Common myeloid progenitor, CD34-positive (primary cell): ENCODE data around the gene ADRM1.

Experiments
- CTCF ChIA-PET: fragments of 350-600 bp; sonication (Branson Sonifier 250); formaldehyde crosslinking; loops from one replicate; lab custom pipeline; 2021; ENCODE audit warnings: antibody characterized with exemption; lab: Charles Lee
- POLR2A ChIA-PET: fragments of 350-600 bp; sonication (Branson Sonifier 250); formaldehyde crosslinking; loops from one replicate; lab custom pipeline; 2021; ENCODE audit warnings: antibody characterized with exemption; lab: Charles Lee
- DNase-seq, 3 donors: peaks; one replicate each; pipeline versions ENCODE4 v3.0.0 to v3.0.0-alpha.2; 2013
- H3K27ac ChIP-seq, 2 experiments: 1 replicate in 1 of 2; 2 replicates in 1 of 2; pipeline ENCODE4 v1.7.0; 2013; ENCODE audit warnings: inconsistent platforms in 2 of 2, low read length in 2 of 2, mild to moderate bottlenecking in 2 of 2, low read depth in 1 of 2, moderate library complexity in 1 of 2; ENCODE audit not compliant: severe bottlenecking in 2 of 2, insufficient read depth in 1 of 2, poor library complexity in 1 of 2
- H3K27me3 ChIP-seq, 5 experiments: replicated peaks in 2 of 5; 1 replicate in 3 of 5; 2 replicates in 2 of 5; pipeline versions ENCODE4 v1.6.1 to v1.7.0; 2013; ENCODE audit warnings: low read length in 4 of 5, mild to moderate bottlenecking in 2 of 5, moderate library complexity in 2 of 5, inconsistent platforms in 1 of 5; ENCODE audit not compliant: insufficient read depth in 5 of 5, control insufficient read depth in 4 of 5
- H3K36me3 ChIP-seq, 4 experiments: 1 replicate in 2 of 4; 2 replicates in 2 of 4; pipeline versions ENCODE4 v1.6.1 to v1.7.0; 2013; ENCODE audit warnings: low read length in 3 of 4, control low read depth in 1 of 4, mild to moderate bottlenecking in 1 of 4; ENCODE audit not compliant: control insufficient read depth in 4 of 4, insufficient read depth in 4 of 4
- H3K4me1 ChIP-seq, 4 experiments: 1 replicate in 3 of 4; 2 replicates in 1 of 4; pipeline versions ENCODE4 v1.6.1 to v1.7.1; 2013; ENCODE audit warnings: low read length in 3 of 4, mild to moderate bottlenecking in 3 of 4, control low read depth in 1 of 4, inconsistent platforms in 1 of 4, moderate library complexity in 1 of 4; ENCODE audit not compliant: control insufficient read depth in 4 of 4, insufficient read depth in 4 of 4; ENCODE audit errors: control extremely low read depth in 1 of 4
- H3K4me3 ChIP-seq, 7 experiments: 1 replicate in 4 of 7; 2 replicates in 3 of 7; pipeline versions ENCODE4 v1.5.1 to v1.7.0; 2013; ENCODE audit warnings: mild to moderate bottlenecking in 7 of 7, low read length in 6 of 7, moderate library complexity in 6 of 7, inconsistent platforms in 2 of 7, low read depth in 2 of 7, control low read depth in 1 of 7; ENCODE audit not compliant: insufficient read depth in 4 of 7, control insufficient read depth in 1 of 7; ENCODE audit errors: extremely low read depth in 1 of 7
- H3K9me3 ChIP-seq, 5 experiments: 1 replicate in 4 of 5; 2 replicates in 1 of 5; pipeline versions ENCODE4 v1.6.1 to v1.7.1; 2013; ENCODE audit warnings: low read length in 4 of 5, mild to moderate bottlenecking in 2 of 5, inconsistent platforms in 1 of 5, low read depth in 1 of 5, moderate library complexity in 1 of 5; ENCODE audit not compliant: control insufficient read depth in 4 of 5, insufficient read depth in 2 of 5; ENCODE audit errors: control extremely low read depth in 1 of 5
- WGBS: methylation state at CpG from one replicate; pipeline ENCODE4 v1.1.5; 2013; ENCODE audit not compliant: insufficient coverage; 5-methylcytosine and 5-hydroxymethylcytosine counted together

Gene ADRM1

GRCh38 chr20:62311150-62311549, 8.4 kb downstream of the ADRM1 start:
- WGBS = 98% methylated on average over 10 of the region's 18 CpGs
- DNase-seq = no peak
- no peaks in the 10 kb centered on the region for H3K9me3 ChIP-seq
- POLR2A ChIA-PET = no interaction called here
- H3K27me3 ChIP-seq = no peaks in the 10 kb centered on the region
- CTCF ChIA-PET = no interaction called here
- H3K4me1 ChIP-seq = no peaks in the 10 kb centered on the region
- no peak overlapping the region for H3K27ac ChIP-seq
- H3K4me3 ChIP-seq = no peak overlapping the region
- H3K36me3 ChIP-seq = peaks cover 2 to 29% (median 24%) of the 10 kb centered on the region in 4 experiments

- H3K4me1 ChIP-seq = no peaks in the 10 kb centered on the region
- H3K27ac ChIP-seq = no peak overlapping the region
- 95% methylated on average over 46 of the region's 60 CpGs for WGBS
- no peak overlapping the region for H3K4me3 ChIP-seq
- no peaks in the 10 kb centered on the region for H3K9me3 ChIP-seq
- CTCF ChIA-PET = interaction anchor here (1.7 kb wide), 1 partner anchor 70 kb away, joined by 3 read pairs; no protein-coding TSS in a partner anchor
- H3K27me3 ChIP-seq = no peaks in the 10 kb centered on the region
- DNase-seq = no peak
- peaks cover 2 to 20% (median 15%) of the 10 kb centered on the region in 4 experiments for H3K36me3 ChIP-seq
- POLR2A ChIA-PET = no interaction called here
Measured at GRCh38 chr20:62311832-62312661, 9.2 kb downstream of the ADRM1 start.

GRCh38 chr20:62312662-62312977, 9.8 kb downstream of the ADRM1 start:
- ChIA-PET POLR2A (no interaction called here), CTCF (interaction anchor here (1.7 kb wide), 1 partner anchor 70 kb away, joined by 3 read pairs; no protein-coding TSS in a partner anchor)
- Histone ChIP-seq H3K36me3 (peaks cover 2 to 15% (median 11%) of the 10 kb centered on the region in 4 experiments), H3K9me3 (no peaks in the 10 kb centered on the region), H3K27me3 (no peaks in the 10 kb centered on the region), H3K4me3 (no peak overlapping the region), H3K4me1 (no peaks in the 10 kb centered on the region), H3K27ac (no peak overlapping the region)
- no peak for DNase-seq
- 95% methylated on average over 16 of the region's 16 CpGs for WGBS

GRCh38 chr20:62313021-62313420, 10.2 kb downstream of the ADRM1 start:
- H3K9me3 ChIP-seq = no peaks in the 10 kb centered on the region
- H3K27ac ChIP-seq = no peak overlapping the region
- H3K36me3 ChIP-seq = peaks cover 2 to 11% (median 7%) of the 10 kb centered on the region in 4 experiments
- DNase-seq = no peak
- CTCF ChIA-PET = interaction anchor here (1.7 kb wide), 1 partner anchor 69 kb away, joined by 3 read pairs; no protein-coding TSS in a partner anchor
- POLR2A ChIA-PET = no interaction called here
- H3K27me3 ChIP-seq = no peaks in the 10 kb centered on the region
- H3K4me3 ChIP-seq = no peak overlapping the region
- WGBS = 95% methylated on average over 13 of the region's 26 CpGs
- no peaks in the 10 kb centered on the region for H3K4me1 ChIP-seq

GRCh38 chr20:62313460-62314338, 10.9 kb downstream of the ADRM1 start:
- Histone ChIP-seq H3K4me3 (no peak overlapping the region), H3K27ac (no peak overlapping the region), H3K9me3 (no peaks in the 10 kb centered on the region), H3K36me3 (peaks cover 0 to 4% (median 1%) of the 10 kb centered on the region in 4 experiments), H3K27me3 (no peaks in the 10 kb centered on the region), H3K4me1 (no peaks in the 10 kb centered on the region)
- 94% methylated on average over 40 of the region's 55 CpGs for WGBS
- no peak for DNase-seq
- ChIA-PET CTCF (no interaction called here), POLR2A (interaction anchor here (0.7 kb wide), 1 partner anchor 69 kb away, joined by 4 read pairs; no protein-coding TSS in a partner anchor)

GRCh38 chr20:62314339-62314638, 11.5 kb downstream of the ADRM1 start:
- 96% methylated on average over 12 of the region's 12 CpGs for WGBS
- ChIA-PET POLR2A (interaction anchor here (0.7 kb wide), 1 partner anchor 68 kb away, joined by 4 read pairs; no protein-coding TSS in a partner anchor), CTCF (no interaction called here)
- H3K9me3 ChIP-seq = no peaks in the 10 kb centered on the region
- H3K4me3 ChIP-seq = no peak overlapping the region
- H3K4me1 ChIP-seq = no peaks in the 10 kb centered on the region
- no peak for DNase-seq
- peaks cover 0 to under 1% (median 0%) of the 10 kb centered on the region in 4 experiments for H3K36me3 ChIP-seq
- H3K27ac ChIP-seq = no peak overlapping the region
- H3K27me3 ChIP-seq = no peaks in the 10 kb centered on the region
